ENCODE results near the gene CALHM5. TPM values are rescaled to one million over a fixed set of nuclear protein-coding genes. Genes with fewer than 3 reads are reported as not detected.
"Not testable (repeated sequence)": the region's sequence is repeated elsewhere in the genome, so short reads cannot be mapped to it uniquely, and the experiment has no call there.

Gene CALHM5
- total RNA-seq, 1 donor from 2014 or later, result 7.2 TPM

GRCh38 chr6:116491610-116492330 lies 19.7 kb upstream of the CALHM5 start:
- Mint-ChIP-seq H3K9me3 (ENCODE audit: unreplicated experiment) (no peaks in the 10 kb centered on the region), H3K27ac (ENCODE audit: unreplicated experiment) (peak overlapping the region; percentile 53), H3K36me3 (ENCODE audit: low read depth, unreplicated experiment) (no peaks in the 10 kb centered on the region), H3K4me1 (ENCODE audit: unreplicated experiment) (peaks cover 3% of the 10 kb centered on the region), H3K27me3 (ENCODE audit: unreplicated experiment) (no peaks in the 10 kb centered on the region), H3K4me3 (ENCODE audit: unreplicated experiment) (no peak overlapping the region)
- no peak for TF ChIP-seq CTCF (IDR thresholded peaks at IDR 0.05; ENCODE audit: unreplicated experiment)
- no peak for DNase-seq (ENCODE audit: low spot score)

DNA sequence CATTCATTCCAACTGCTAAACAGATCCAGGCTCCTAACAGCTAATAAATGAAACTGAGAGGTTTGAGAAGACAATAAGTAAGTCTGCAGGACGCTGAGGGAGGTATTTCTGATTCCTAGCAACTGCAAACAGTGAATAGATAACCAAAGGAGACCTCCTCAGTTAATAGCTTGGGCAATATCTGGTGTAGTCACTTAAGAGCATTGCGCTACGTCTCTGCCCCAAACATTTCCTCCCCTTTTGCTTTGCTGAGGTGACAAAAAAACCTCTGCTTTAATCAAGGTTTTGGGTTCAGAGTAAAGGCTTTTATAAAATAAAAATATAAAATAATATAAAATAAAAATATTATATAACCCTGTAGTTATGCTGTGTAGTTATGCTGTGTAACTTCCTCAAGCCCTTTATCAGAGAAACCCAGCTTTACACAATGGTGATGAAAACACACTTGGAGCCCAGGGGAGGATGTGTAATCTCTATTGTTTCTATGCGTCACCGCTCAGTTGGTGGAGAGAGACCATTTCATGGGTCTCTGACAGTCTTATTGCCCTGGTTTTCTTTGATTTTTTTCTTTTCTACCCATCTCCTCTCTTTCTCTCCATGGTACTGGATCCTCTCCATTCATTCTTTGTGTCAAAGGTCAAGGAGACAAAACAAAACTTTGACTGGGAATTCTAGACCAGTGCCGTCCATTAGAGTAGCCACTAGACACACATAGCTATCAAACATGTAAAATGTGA lies 18.9 kb upstream of the CALHM5 start:
- Mint-ChIP-seq H3K9me3 (ENCODE audit: unreplicated experiment) (no peaks in the 10 kb centered on the region), H3K27ac (ENCODE audit: unreplicated experiment) (peak overlapping the region; percentile 89), H3K36me3 (ENCODE audit: low read depth, unreplicated experiment) (no peaks in the 10 kb centered on the region), H3K27me3 (ENCODE audit: unreplicated experiment) (no peaks in the 10 kb centered on the region), H3K4me1 (ENCODE audit: unreplicated experiment) (peaks cover 3% of the 10 kb centered on the region), H3K4me3 (ENCODE audit: unreplicated experiment) (no peak overlapping the region)
- DNase-seq (ENCODE audit: low spot score), result no peak
- no peak for TF ChIP-seq CTCF (IDR thresholded peaks at IDR 0.05; ENCODE audit: unreplicated experiment)

- H3K27ac Mint-ChIP-seq (ENCODE audit: unreplicated experiment); DNase-seq (ENCODE audit: low spot score); H3K36me3 Mint-ChIP-seq (ENCODE audit: low read depth, unreplicated experiment); H3K27me3 Mint-ChIP-seq (ENCODE audit: unreplicated experiment); H3K9me3 Mint-ChIP-seq (ENCODE audit: unreplicated experiment); H3K4me3 Mint-ChIP-seq (ENCODE audit: unreplicated experiment): not testable (repeated sequence)
- peaks cover 15% of the 10 kb centered on the region for H3K4me1 Mint-ChIP-seq (ENCODE audit: unreplicated experiment)
Measured at GRCh38 chr6:116495161-116495560, 16.3 kb upstream of the CALHM5 start.

DNA sequence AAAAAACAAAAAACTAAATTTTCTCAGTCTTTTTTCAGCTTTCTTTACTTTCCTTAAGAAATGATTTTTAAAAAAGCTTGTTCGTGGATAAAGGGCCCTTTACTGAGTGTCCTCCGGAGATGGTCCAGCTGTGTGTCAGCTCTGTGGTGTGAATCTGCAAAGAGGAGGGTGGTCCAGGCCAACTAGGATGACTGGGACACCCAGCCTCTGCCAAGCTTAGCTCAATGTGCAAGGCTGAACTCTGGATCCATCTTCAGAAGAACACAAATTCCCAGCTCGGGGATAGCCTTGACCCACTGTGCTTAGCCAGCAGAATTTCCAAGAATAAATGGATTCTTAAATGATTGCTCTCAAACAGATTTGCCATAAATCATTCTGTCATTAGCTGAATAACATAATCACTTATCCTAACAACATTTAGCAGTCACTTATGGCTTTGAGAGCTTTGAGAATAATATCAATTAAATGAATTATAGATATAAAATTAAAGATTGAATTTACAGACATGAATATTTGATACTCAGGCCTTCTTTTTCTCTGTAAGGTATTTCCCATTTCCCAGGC lies 14.2 kb upstream of the CALHM5 start:
- H3K36me3 Mint-ChIP-seq (ENCODE audit: low read depth, unreplicated experiment), result no peaks in the 10 kb centered on the region
- TF ChIP-seq CTCF (IDR thresholded peaks at IDR 0.05; ENCODE audit: unreplicated experiment), result no peak
- H3K27me3 Mint-ChIP-seq (ENCODE audit: unreplicated experiment), result no peaks in the 10 kb centered on the region
- H3K27ac Mint-ChIP-seq (ENCODE audit: unreplicated experiment), result no peak overlapping the region
- no peak for DNase-seq (ENCODE audit: low spot score)
- H3K4me3 Mint-ChIP-seq (ENCODE audit: unreplicated experiment), result no peak overlapping the region
- no peaks in the 10 kb centered on the region for H3K9me3 Mint-ChIP-seq (ENCODE audit: unreplicated experiment)
- H3K4me1 Mint-ChIP-seq (ENCODE audit: unreplicated experiment), result peaks cover 15% of the 10 kb centered on the region

- H3K36me3 Mint-ChIP-seq (ENCODE audit: low read depth, unreplicated experiment), result no peaks in the 10 kb centered on the region
- no peak overlapping the region for H3K4me3 Mint-ChIP-seq (ENCODE audit: unreplicated experiment)
- DNase-seq (ENCODE audit: low spot score), result no peak
- no peaks in the 10 kb centered on the region for H3K9me3 Mint-ChIP-seq (ENCODE audit: unreplicated experiment)
- H3K27me3 Mint-ChIP-seq (ENCODE audit: unreplicated experiment), result peaks cover 7% of the 10 kb centered on the region
- H3K27ac Mint-ChIP-seq (ENCODE audit: unreplicated experiment), result no peak overlapping the region
- H3K4me1 Mint-ChIP-seq (ENCODE audit: unreplicated experiment), result peaks cover 12% of the 10 kb centered on the region
- no peak for TF ChIP-seq CTCF (IDR thresholded peaks at IDR 0.05; ENCODE audit: unreplicated experiment)
Measured at GRCh38 chr6:116500969-116501433, 10.4 kb upstream of the CALHM5 start.

Measured in endothelial cell (in vitro differentiated cells).